HG02610 (cell line): Measurements from ENCODE around the gene PIP4P1.
A peak's percentile ranks its signal among the peaks of the same experiment; 100 is the strongest.
"Not testable (repeated sequence)": the region's sequence is repeated elsewhere in the genome, so short reads cannot be mapped to it uniquely, and the experiment has no call there.

ENCODE experiments used
- ATAC-seq: cut with Tn5 transposase; IDR thresholded peaks from one replicate; pipeline ENCODE4 v1.9.1; 2021; ENCODE audit warnings: mild to moderate bottlenecking, moderate library complexity; ENCODE audit not compliant: unreplicated experiment

PIP4P1 gene

GRCh38 chr14:20461225-20462141 is at the start of gene PIP4P1:
TSS of gene PIP4P1 (minus strand) at chr14:20461434. CDS start at chr14:20461325, 109 bp downstream.
- ATAC-seq, result peak; percentile 94

- ATAC-seq, result no peak
These were observed 47.1 kb upstream of the PIP4P1 start for GRCh38 chr14:20508367-20508766.

- not testable (repeated sequence) for ATAC-seq
These were observed 46.3 kb upstream of the PIP4P1 start for GRCh38 chr14:20507537-20507936.

- ATAC-seq, result not testable (repeated sequence)
These were observed 45.5 kb upstream of the PIP4P1 start for GRCh38 chr14:20506752-20507151.

GRCh38 chr14:20506276-20506675 is 45.0 kb upstream of the PIP4P1 start:
- not testable (repeated sequence) for ATAC-seq

GRCh38 chr14:20503898-20504297 is 42.7 kb upstream of the PIP4P1 start:
- no peak for ATAC-seq

GRCh38 chr14:20501346-20501745 is 40.1 kb upstream of the PIP4P1 start:
- no peak for ATAC-seq

GRCh38 chr14:20499881-20500280 is 38.6 kb upstream of the PIP4P1 start:
- ATAC-seq, result no peak

GRCh38 chr14:20499108-20499507 is 37.9 kb upstream of the PIP4P1 start:
- no peak for ATAC-seq

- no peak for ATAC-seq
These were observed 37.4 kb upstream of the PIP4P1 start for GRCh38 chr14:20498622-20499021.

GRCh38 chr14:20494935-20495766 is 33.9 kb upstream of the PIP4P1 start:
- no peak for ATAC-seq

GRCh38 chr14:20493634-20494033 is 32.4 kb upstream of the PIP4P1 start:
- no peak for ATAC-seq

- ATAC-seq, result no peak
These were observed 31.3 kb upstream of the PIP4P1 start for GRCh38 chr14:20492486-20492885.

GRCh38 chr14:20490563-20490962 is 29.3 kb upstream of the PIP4P1 start:
- no peak for ATAC-seq

- peak; percentile 71 for ATAC-seq
These were observed 28.1 kb upstream of the PIP4P1 start for GRCh38 chr14:20489093-20489994.

GRCh38 chr14:20487396-20487725 is 26.1 kb upstream of the PIP4P1 start:
- ATAC-seq, result no peak

- no peak for ATAC-seq
These were observed 25.6 kb upstream of the PIP4P1 start for GRCh38 chr14:20486684-20487395.

GRCh38 chr14:20485900-20486299 is 24.7 kb upstream of the PIP4P1 start:
- no peak for ATAC-seq

GRCh38 chr14:20482382-20482781 is 21.1 kb upstream of the PIP4P1 start:
- no peak for ATAC-seq

- no peak for ATAC-seq
These were observed 17.7 kb upstream of the PIP4P1 start for GRCh38 chr14:20478894-20479293.
